Measurements from ENCODE around the gene LNP1.

Gene LNP1

GRCh38 chr3:100426067-100426682 is 24.8 kb downstream of the LNP1 start:
- no peak for DNase-seq (ENCODE audit: low read depth)
- TF ChIP-seq, protein P1, sequence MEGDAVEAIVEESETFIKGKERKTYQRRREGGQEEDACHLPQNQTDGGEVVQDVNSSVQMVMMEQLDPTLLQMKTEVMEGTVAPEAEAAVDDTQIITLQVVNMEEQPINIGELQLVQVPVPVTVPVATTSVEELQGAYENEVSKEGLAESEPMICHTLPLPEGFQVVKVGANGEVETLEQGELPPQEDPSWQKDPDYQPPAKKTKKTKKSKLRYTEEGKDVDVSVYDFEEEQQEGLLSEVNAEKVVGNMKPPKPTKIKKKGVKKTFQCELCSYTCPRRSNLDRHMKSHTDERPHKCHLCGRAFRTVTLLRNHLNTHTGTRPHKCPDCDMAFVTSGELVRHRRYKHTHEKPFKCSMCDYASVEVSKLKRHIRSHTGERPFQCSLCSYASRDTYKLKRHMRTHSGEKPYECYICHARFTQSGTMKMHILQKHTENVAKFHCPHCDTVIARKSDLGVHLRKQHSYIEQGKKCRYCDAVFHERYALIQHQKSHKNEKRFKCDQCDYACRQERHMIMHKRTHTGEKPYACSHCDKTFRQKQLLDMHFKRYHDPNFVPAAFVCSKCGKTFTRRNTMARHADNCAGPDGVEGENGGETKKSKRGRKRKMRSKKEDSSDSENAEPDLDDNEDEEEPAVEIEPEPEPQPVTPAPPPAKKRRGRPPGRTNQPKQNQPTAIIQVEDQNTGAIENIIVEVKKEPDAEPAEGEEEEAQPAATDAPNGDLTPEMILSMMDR (IDR thresholded peaks at IDR 0.05; ENCODE audit: low read depth, low read length), result no peak
- no peak for TF ChIP-seq POLR2A (IDR thresholded peaks at IDR 0.05; ENCODE audit: extremely low read depth, insufficient read length)
- TF ChIP-seq, protein P2, sequence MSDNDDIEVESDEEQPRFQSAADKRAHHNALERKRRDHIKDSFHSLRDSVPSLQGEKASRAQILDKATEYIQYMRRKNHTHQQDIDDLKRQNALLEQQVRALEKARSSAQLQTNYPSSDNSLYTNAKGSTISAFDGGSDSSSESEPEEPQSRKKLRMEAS (IDR thresholded peaks at IDR 0.05; ENCODE audit: low read depth, low read length), result no peak
- H3K4me3 ChIP-seq (ENCODE audit: low read depth, low read length), result no peak overlapping the region

GRCh38 chr3:100427699-100428098 is 26.4 kb downstream of the LNP1 start:
- no peak for TF ChIP-seq MYC (IDR thresholded peaks at IDR 0.05; ENCODE audit: low read depth, low read length)
- TF ChIP-seq, protein P2 (IDR thresholded peaks at IDR 0.05; ENCODE audit: low read depth, low read length), result no peak
- no peak for TF ChIP-seq POLR2A (IDR thresholded peaks at IDR 0.05; ENCODE audit: extremely low read depth, insufficient read length)
- TF ChIP-seq, protein P1 (IDR thresholded peaks at IDR 0.05; ENCODE audit: low read depth, low read length), result no peak
- H3K4me3 ChIP-seq (ENCODE audit: low read depth, low read length), result no peak overlapping the region
- DNase-seq (ENCODE audit: low read depth), result no peak

- DNase-seq (ENCODE audit: low read depth), result no peak
- TF ChIP-seq MYC (IDR thresholded peaks at IDR 0.05; ENCODE audit: low read depth, low read length), result no peak
- TF ChIP-seq, protein P1 (IDR thresholded peaks at IDR 0.05; ENCODE audit: low read depth, low read length), result no peak
- no peak for TF ChIP-seq POLR2A (IDR thresholded peaks at IDR 0.05; ENCODE audit: extremely low read depth, insufficient read length)
- TF ChIP-seq, protein P2 (IDR thresholded peaks at IDR 0.05; ENCODE audit: low read depth, low read length), result no peak
- no peak overlapping the region for H3K4me3 ChIP-seq (ENCODE audit: low read depth, low read length)
Observed at GRCh38 chr3:100429187-100429716, 27.9 kb downstream of the LNP1 start.

GRCh38 chr3:100436951-100437350 is 35.6 kb downstream of the LNP1 start:
- no peak for DNase-seq (ENCODE audit: low read depth)
- no peak for TF ChIP-seq POLR2A (IDR thresholded peaks at IDR 0.05; ENCODE audit: extremely low read depth, insufficient read length)
- TF ChIP-seq, protein P2 (IDR thresholded peaks at IDR 0.05; ENCODE audit: low read depth, low read length), result no peak
- TF ChIP-seq, protein P1 (IDR thresholded peaks at IDR 0.05; ENCODE audit: low read depth, low read length), result no peak
- no peak for TF ChIP-seq MYC (IDR thresholded peaks at IDR 0.05; ENCODE audit: low read depth, low read length)
- H3K4me3 ChIP-seq (ENCODE audit: low read depth, low read length), result no peak overlapping the region

GRCh38 chr3:100437721-100438622 is 36.6 kb downstream of the LNP1 start:
- no peak for DNase-seq (ENCODE audit: low read depth)
- TF ChIP-seq, protein P1 (IDR thresholded peaks at IDR 0.05; ENCODE audit: low read depth, low read length), result no peak
- H3K4me3 ChIP-seq (ENCODE audit: low read depth, low read length), result no peak overlapping the region
